ENCODE results near the gene CORO7.
A peak's percentile ranks its signal among the peaks of the same experiment; 100 is the strongest.

DNA sequence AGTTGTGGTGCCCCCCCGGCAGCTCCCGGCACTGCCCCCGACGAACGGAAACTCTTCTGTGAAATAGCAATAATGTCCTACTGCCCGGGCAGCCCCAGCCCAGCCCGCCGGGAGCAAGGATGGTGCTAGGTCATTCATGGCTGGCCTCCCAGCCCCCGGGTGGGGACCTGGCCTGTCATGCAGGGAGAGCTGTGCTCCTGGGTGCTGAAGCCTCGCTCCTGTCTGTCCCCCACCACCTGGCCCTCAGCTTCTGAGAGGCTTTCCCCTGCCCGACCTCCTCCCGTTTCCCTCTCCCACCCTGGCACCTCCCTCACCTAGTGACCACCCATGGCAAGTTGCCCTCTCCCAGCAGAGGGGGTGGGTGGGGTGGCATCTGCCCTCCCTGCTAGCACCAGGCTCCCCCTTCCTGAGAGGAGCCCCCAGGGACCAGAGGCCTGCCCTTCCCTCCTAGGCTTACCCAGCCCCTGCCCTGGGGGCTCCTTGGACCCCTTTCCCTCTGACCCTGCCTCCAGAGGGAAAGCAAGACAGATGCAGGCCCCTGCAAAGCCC is 78.8 kb downstream of the CORO7 start:
- no peak for TF ChIP-seq SIN3A (IDR thresholded peaks at IDR 0.05; ENCODE audit: borderline replicate concordance, insufficient read depth, low read length)
- TF ChIP-seq TAF1 (IDR thresholded peaks at IDR 0.05; ENCODE audit: borderline replicate concordance, insufficient read depth, low read length), result no peak
- TF ChIP-seq POLR2AphosphoS5 (IDR thresholded peaks at IDR 0.05; ENCODE audit: low read depth, low read length), result peak; percentile 39
- TF ChIP-seq, protein P1, sequence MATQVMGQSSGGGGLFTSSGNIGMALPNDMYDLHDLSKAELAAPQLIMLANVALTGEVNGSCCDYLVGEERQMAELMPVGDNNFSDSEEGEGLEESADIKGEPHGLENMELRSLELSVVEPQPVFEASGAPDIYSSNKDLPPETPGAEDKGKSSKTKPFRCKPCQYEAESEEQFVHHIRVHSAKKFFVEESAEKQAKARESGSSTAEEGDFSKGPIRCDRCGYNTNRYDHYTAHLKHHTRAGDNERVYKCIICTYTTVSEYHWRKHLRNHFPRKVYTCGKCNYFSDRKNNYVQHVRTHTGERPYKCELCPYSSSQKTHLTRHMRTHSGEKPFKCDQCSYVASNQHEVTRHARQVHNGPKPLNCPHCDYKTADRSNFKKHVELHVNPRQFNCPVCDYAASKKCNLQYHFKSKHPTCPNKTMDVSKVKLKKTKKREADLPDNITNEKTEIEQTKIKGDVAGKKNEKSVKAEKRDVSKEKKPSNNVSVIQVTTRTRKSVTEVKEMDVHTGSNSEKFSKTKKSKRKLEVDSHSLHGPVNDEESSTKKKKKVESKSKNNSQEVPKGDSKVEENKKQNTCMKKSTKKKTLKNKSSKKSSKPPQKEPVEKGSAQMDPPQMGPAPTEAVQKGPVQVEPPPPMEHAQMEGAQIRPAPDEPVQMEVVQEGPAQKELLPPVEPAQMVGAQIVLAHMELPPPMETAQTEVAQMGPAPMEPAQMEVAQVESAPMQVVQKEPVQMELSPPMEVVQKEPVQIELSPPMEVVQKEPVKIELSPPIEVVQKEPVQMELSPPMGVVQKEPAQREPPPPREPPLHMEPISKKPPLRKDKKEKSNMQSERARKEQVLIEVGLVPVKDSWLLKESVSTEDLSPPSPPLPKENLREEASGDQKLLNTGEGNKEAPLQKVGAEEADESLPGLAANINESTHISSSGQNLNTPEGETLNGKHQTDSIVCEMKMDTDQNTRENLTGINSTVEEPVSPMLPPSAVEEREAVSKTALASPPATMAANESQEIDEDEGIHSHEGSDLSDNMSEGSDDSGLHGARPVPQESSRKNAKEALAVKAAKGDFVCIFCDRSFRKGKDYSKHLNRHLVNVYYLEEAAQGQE (IDR thresholded peaks at IDR 0.05; ENCODE audit: insufficient read depth in 1 of 2, low read depth in 2 of 2, low read length in 2 of 2), result no peak

Measured in PFSK-1 (cell line).